Thoracic aorta (tissue), 2 donors: ENCODE data around the gene EIF2S2. TPM values are rescaled to one million over a fixed set of nuclear protein-coding genes. Genes with fewer than 3 reads are reported as not detected.
"Not testable (repeated sequence)": the region's sequence is repeated elsewhere in the genome, so short reads cannot be mapped to it uniquely, and the experiment has no call there.

ENCODE experiments used
- ATAC-seq: fragments of 150-250 bp; one replicate; pipeline ENCODE4 v1.8.0; 2017; ENCODE audit warnings: low read depth; ENCODE audit not compliant: insufficient number of reproducible peaks, low FRiP score
- DNase-seq: peaks from one replicate; pipeline ENCODE4 v3.0.0-alpha.2; 2020; ENCODE audit warnings: low spot score
- H3K27ac ChIP-seq, 2 donors: fragments of 200-600 bp; sonication (generic); 1 replicate in 1 of 2; 2 replicates in 1 of 2; pipeline ENCODE4 v1.5.1; 2016; ENCODE audit warnings: mild to moderate bottlenecking in 2 of 2, moderate library complexity in 2 of 2
- H3K27me3 ChIP-seq: fragments of 200-600 bp; sonication (generic); replicated peaks from 2 replicates; pipeline ENCODE4 v1.6.0; 2016; ENCODE audit warnings: mild to moderate bottlenecking; ENCODE audit not compliant: insufficient read depth
- H3K36me3 ChIP-seq: fragments of 200-600 bp; sonication (generic); one replicate; pipeline ENCODE4 v1.5.1; 2016
- H3K4me1 ChIP-seq, 2 donors: fragments of 200-600 bp; sonication (generic); 1 replicate in 1 of 2; 2 replicates in 1 of 2; pipeline versions ENCODE4 v1.5.1 to v1.6.0; 2016; ENCODE audit warnings: low read depth in 2 of 2, mild to moderate bottlenecking in 1 of 2; ENCODE audit not compliant: control insufficient read depth in 1 of 2
- H3K4me3 ChIP-seq: fragments of 200-600 bp; sonication (generic); 2 replicates; pipeline ENCODE4 v1.5.1; 2016; ENCODE audit warnings: mild to moderate bottlenecking
- H3K9me3 ChIP-seq: fragments of 200-600 bp; sonication (generic); 2 replicates; pipeline ENCODE4 v1.5.1; 2016
- total RNA-seq, 2 donors: library from RNA; depleted of rRNA; stranded (reverse); fragments of >200 nt; gene quantifications; one replicate each; pipeline versions ENCODE4 v1.1.0 to v1.2.3, GENCODE V29; 2016
- TF ChIP-seq, protein P1 (sequence below): fragments of 200-600 bp; sonication (generic); IDR thresholded peaks from one replicate; pipeline ENCODE4 v1.5.1; 2019; ENCODE audit warnings: antibody characterized with exemption

Gene EIF2S2
- total RNA-seq, 2 donors from 2014 or later: 24.6 to 35.8 TPM

DNA sequence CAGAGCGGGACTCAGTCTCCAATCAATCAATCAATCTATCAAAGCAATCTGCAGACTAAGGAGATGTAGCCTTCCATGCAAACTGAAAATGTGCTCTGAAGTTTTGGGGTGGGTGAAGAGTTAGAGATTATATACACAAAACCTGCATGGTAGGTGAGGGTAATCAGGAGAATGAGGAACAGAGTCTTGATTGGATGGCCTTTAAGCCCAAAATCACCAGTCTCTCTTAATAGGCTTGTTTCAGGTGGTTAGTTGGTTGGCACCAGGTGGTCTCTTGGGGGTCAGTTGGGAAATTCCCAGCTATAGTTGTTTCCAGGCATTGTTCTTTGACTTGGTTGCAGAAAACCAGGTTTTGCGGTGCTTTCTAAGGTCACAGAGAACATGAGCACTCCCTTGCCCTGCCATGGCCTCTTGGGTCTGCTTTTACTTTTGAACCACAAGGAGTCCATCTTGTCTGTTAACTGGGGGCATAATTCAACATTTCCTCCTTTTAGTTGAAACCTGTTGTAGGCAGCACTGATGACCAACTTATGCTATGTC is 33.3 kb upstream of the EIF2S2 start:
- H3K9me3 ChIP-seq: no peaks in the 10 kb centered on the region
- H3K4me1 ChIP-seq: no peaks in the 10 kb centered on the region
- ATAC-seq (no peak), DNase-seq (no peak)
- no peak overlapping the region for H3K27ac ChIP-seq
- H3K27me3 ChIP-seq: no peaks in the 10 kb centered on the region
- no peaks in the 10 kb centered on the region for H3K36me3 ChIP-seq
- no peak overlapping the region for H3K4me3 ChIP-seq
- TF ChIP-seq, protein P1, sequence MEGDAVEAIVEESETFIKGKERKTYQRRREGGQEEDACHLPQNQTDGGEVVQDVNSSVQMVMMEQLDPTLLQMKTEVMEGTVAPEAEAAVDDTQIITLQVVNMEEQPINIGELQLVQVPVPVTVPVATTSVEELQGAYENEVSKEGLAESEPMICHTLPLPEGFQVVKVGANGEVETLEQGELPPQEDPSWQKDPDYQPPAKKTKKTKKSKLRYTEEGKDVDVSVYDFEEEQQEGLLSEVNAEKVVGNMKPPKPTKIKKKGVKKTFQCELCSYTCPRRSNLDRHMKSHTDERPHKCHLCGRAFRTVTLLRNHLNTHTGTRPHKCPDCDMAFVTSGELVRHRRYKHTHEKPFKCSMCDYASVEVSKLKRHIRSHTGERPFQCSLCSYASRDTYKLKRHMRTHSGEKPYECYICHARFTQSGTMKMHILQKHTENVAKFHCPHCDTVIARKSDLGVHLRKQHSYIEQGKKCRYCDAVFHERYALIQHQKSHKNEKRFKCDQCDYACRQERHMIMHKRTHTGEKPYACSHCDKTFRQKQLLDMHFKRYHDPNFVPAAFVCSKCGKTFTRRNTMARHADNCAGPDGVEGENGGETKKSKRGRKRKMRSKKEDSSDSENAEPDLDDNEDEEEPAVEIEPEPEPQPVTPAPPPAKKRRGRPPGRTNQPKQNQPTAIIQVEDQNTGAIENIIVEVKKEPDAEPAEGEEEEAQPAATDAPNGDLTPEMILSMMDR: no peak

DNA sequence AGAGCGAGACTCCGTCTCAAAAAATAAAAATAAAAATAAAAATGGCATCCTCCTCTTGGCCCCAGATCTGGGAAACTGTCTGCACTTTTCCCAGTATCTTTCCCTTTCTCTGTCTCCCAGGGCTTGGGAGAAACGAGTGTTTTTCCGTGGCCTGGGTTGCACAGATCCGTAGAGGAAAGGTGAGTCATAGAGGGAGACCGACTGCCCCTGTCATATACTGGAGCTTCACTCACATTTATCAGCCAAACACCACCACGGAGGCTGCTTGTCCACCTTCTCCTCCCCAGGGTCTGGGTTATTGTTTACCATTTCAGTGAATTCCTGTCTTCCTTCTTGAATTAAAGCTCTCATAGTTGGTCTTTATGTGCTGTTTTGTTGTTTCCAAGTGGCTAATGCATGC is 31.9 kb upstream of the EIF2S2 start:
- no peaks in the 10 kb centered on the region for H3K36me3 ChIP-seq
- H3K27me3 ChIP-seq: no peaks in the 10 kb centered on the region
- H3K27ac ChIP-seq: no peak overlapping the region
- TF ChIP-seq, protein P1: no peak
- no peak overlapping the region for H3K4me3 ChIP-seq
- no peak for ATAC-seq
- H3K9me3 ChIP-seq: no peaks in the 10 kb centered on the region
- DNase-seq: no peak
- no peaks in the 10 kb centered on the region for H3K4me1 ChIP-seq

DNA sequence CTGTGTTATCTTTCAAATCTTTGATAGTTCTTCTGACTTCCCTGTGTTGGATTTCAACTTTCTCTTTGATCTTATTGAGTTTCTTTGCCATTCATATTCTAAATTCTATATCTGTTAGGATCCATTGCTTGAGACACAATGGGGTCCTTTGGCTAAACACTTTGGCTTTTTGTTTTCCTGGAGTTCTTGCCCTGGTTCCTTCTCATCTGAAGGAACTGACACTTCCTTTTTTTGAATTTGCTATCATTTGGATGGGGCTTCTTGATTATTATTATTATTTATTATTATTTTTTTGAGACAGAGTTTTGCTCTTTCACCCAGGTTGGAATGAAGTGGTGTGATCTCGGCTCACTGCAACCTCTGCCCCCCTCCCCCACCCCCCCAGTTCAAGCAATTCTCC is 30.1 kb upstream of the EIF2S2 start:
- ATAC-seq (no peak), DNase-seq (no peak)
- TF ChIP-seq, protein P1: no peak
- Histone ChIP-seq H3K36me3 (no peaks in the 10 kb centered on the region), H3K27ac (no peak overlapping the region), H3K4me1 (no peaks in the 10 kb centered on the region), H3K4me3 (no peak overlapping the region), H3K9me3 (no peaks in the 10 kb centered on the region), H3K27me3 (no peaks in the 10 kb centered on the region)

DNA sequence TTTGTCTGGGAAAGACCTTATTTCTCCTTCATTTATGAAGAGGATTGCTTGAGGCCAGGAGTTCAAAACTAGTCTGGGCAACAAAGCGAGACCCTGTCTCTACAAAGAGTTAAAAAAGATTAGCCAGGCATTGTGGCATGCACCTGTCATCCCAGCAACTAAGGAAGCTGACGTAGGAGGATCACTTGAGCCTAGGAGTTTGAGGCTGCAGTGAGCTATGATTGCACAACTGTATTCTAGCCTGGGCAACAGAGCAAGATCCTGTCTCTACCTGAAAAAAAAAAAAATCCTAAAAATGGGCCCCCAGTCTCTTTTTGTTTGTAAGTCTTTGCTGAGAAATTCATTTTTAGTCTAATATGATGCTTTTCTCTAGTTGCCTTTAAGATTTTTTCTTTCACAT is 29.2 kb upstream of the EIF2S2 start:
- DNase-seq (no peak), ATAC-seq (no peak)
- no peak overlapping the region for H3K4me3 ChIP-seq
- H3K9me3 ChIP-seq: no peaks in the 10 kb centered on the region
- H3K36me3 ChIP-seq: no peaks in the 10 kb centered on the region
- TF ChIP-seq, protein P1: no peak
- H3K4me1 ChIP-seq: no peaks in the 10 kb centered on the region
- H3K27me3 ChIP-seq: no peaks in the 10 kb centered on the region
- no peak overlapping the region for H3K27ac ChIP-seq

DNA sequence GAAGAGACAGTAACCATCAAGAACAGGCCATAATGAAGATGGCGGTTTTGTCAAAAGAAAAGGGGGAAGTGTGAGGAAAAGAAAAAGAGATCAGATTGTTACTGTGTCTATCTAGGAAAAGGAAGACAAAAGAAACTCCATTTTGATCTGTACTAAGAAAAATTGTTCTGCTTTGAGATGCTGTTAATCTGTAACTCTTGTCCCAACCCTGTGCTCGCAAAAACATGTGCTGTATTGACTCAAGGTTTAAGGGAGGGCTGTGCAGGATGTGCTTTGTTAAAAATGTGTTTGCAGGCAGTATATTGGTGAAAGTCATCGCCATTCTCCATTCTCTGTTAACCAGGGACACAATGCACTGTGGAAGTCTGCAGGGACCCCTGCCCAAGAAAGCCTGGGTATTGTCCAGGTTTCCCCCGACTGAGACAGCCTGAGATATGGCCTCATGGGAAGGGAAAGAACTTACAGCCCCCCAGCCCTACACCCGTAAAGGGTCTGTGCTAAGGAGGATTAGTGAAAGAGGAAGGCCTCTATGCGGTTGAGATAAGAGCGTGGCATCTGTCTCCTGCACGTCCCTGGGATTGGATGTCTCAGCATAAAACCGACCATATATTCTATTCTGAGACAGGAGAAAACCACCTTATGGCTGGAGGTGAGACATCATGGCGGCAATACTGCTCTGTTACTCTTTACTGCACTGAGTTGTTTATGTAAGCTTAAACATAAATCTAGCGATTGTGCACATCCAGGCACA is 23.7 kb upstream of the EIF2S2 start:
- not testable (repeated sequence) for H3K4me1 ChIP-seq, H3K4me3 ChIP-seq, H3K9me3 ChIP-seq, ATAC-seq, DNase-seq, H3K27me3 ChIP-seq, H3K27ac ChIP-seq, H3K36me3 ChIP-seq

DNA sequence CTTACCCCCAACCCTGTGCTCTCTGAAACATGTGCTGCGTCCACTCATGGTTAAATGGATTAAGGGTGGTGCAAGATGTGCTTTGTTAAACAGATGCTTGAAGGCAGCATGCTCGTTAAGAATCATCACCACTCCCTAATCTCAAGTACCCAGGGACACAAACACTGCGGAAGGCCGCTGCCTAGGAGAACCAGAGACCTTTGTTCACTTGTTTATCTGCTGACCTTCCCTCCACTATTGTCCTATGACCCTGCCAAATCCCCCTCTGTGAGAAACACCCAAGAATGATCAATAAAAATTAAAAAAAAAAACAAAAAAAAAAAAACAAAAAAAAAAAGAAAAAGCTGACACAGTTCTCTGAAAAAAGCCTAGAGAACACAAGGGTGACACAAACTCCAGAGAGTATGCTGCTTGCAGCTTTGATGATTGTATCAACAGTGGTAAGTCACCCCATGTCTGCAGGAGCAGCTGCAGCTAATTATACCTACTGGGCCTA is 21.4 kb upstream of the EIF2S2 start:
- H3K27ac ChIP-seq, H3K4me1 ChIP-seq, H3K36me3 ChIP-seq: not testable (repeated sequence)

DNA sequence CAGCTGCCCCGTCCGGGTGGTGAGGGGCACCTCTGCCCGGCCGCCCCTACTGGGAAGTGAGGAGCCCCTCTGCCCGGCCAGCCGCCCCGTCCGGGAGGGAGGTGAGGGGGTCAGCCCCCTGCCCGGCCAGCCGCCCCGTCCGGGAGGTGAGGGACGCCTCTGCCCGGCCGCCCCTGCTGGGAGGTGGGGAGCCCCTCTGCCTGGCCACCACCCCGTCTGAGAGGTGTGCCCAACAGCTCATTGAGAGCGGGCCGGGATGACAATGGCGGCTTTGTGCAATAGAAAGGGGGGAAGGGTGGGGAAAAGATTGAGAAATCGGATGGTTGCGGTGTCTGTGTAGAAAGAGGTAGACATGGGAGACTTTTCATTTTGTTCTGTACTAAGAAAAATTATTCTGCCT is 20.9 kb upstream of the EIF2S2 start:
- ATAC-seq, H3K4me3 ChIP-seq, DNase-seq, H3K27ac ChIP-seq, H3K4me1 ChIP-seq, H3K27me3 ChIP-seq, H3K9me3 ChIP-seq, H3K36me3 ChIP-seq: not testable (repeated sequence)

More for the DNA sequence above, 21.4 kb upstream of the EIF2S2 start:
- H3K27me3 ChIP-seq, DNase-seq, H3K9me3 ChIP-seq, H3K4me3 ChIP-seq, ATAC-seq: not testable (repeated sequence)

DNA sequence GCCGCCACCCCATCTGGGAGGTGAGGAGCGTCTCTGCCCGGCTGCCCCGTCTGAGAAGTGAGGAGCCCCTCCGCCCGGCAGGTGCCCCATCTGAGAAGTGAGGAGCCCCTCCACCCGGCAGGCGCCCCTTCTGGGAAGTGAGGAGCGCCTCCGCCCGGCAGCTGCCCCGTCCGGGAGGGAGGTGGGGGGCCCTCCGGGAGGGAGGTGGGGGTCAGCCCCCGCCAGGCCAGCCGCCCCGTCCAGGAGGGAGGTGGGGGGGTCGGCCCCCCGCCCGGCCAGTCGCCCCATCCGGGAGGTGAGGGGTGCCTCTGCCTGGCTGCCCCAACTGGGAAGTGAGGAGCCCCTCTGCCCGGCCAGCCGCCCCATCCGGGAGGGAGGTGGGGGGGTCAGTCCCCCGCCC is 20.4 kb upstream of the EIF2S2 start:
- not testable (repeated sequence) for H3K9me3 ChIP-seq, H3K27ac ChIP-seq, H3K4me3 ChIP-seq, H3K4me1 ChIP-seq, H3K36me3 ChIP-seq, DNase-seq, H3K27me3 ChIP-seq, ATAC-seq
